ENCODE results near the gene ZBTB16. TPM values are rescaled to one million over a fixed set of nuclear protein-coding genes. Genes with fewer than 3 reads are reported as not detected.

ZBTB16 gene
- total RNA-seq, 1 experiment from 2014 or later, result not detected

GRCh38 chr11:114183044-114183511 is 123.6 kb downstream of the ZBTB16 start:
- no peak for DNase-seq (ENCODE audit: low spot score)

- no peak for DNase-seq (ENCODE audit: low spot score)
Observed at GRCh38 chr11:114185436-114185835, 125.9 kb downstream of the ZBTB16 start.

GRCh38 chr11:114187173-114187572 is 127.7 kb downstream of the ZBTB16 start:
- DNase-seq (ENCODE audit: low spot score), result no peak

GRCh38 chr11:114188851-114189570 is 129.5 kb downstream of the ZBTB16 start:
- no peak for DNase-seq (ENCODE audit: low spot score)

GRCh38 chr11:114190630-114191029 is 131.1 kb downstream of the ZBTB16 start:
- no peak for DNase-seq (ENCODE audit: low spot score)

GRCh38 chr11:114191893-114192292 is 132.4 kb downstream of the ZBTB16 start:
- no peak for DNase-seq (ENCODE audit: low spot score)

GRCh38 chr11:114192841-114193389 is 133.4 kb downstream of the ZBTB16 start:
- no peak for DNase-seq (ENCODE audit: low spot score)

- DNase-seq (ENCODE audit: low spot score), result no peak
Observed at GRCh38 chr11:114193730-114194679, 134.5 kb downstream of the ZBTB16 start.

GRCh38 chr11:114194702-114195101 is 135.2 kb downstream of the ZBTB16 start:
- DNase-seq (ENCODE audit: low spot score), result no peak

- DNase-seq (ENCODE audit: low spot score), result no peak
Observed at GRCh38 chr11:114195151-114195550, 135.6 kb downstream of the ZBTB16 start.

- DNase-seq (ENCODE audit: low spot score), result no peak
Observed at GRCh38 chr11:114195981-114196731, 136.6 kb downstream of the ZBTB16 start.

GRCh38 chr11:114196997-114197703 is 137.6 kb downstream of the ZBTB16 start:
- no peak for DNase-seq (ENCODE audit: low spot score)

- DNase-seq (ENCODE audit: low spot score), result peak; percentile 60
Observed at GRCh38 chr11:114197799-114198500, 138.4 kb downstream of the ZBTB16 start.

GRCh38 chr11:114199051-114199450 is 139.5 kb downstream of the ZBTB16 start:
- DNase-seq (ENCODE audit: low spot score), result no peak

- DNase-seq (ENCODE audit: low spot score), result no peak
Observed at GRCh38 chr11:114200351-114201133, 141.0 kb downstream of the ZBTB16 start.

- DNase-seq (ENCODE audit: low spot score), result no peak
Observed at GRCh38 chr11:114201219-114201618, 141.7 kb downstream of the ZBTB16 start.

GRCh38 chr11:114202011-114202609 is 142.6 kb downstream of the ZBTB16 start:
- DNase-seq (ENCODE audit: low spot score), result no peak

GRCh38 chr11:114207096-114207495 is 147.6 kb downstream of the ZBTB16 start:
- no peak for DNase-seq (ENCODE audit: low spot score)

- DNase-seq (ENCODE audit: low spot score), result no peak
Observed at GRCh38 chr11:114208377-114208776, 148.9 kb downstream of the ZBTB16 start.

Data from A172 (cell line).